T-cell (primary cell): ENCODE data around the gene CDH13. TPM values are rescaled to one million over a fixed set of nuclear protein-coding genes. Genes with fewer than 3 reads are reported as not detected.

Source experiments
- ATAC-seq, 4 experiments: fragments of 200-7000 bp in 3 of 4; fragments of 150-1000 bp in 1 of 4; cut with Tn5 transposase; replicated peaks in 1 of 4; 1 replicate in 3 of 4; 2 replicates in 1 of 4; pipeline ENCODE4 v1.10.0; 2021; ENCODE audit warnings: moderate library complexity in 3 of 4, mild to moderate bottlenecking in 2 of 4, moderate number of reproducible peaks in 1 of 4
- CTCF ChIA-PET, 2 donors: fragments of 300-600 bp; sonication (Branson Sonifier 250); formaldehyde crosslinking; loops; one replicate each; lab custom pipeline; 2022; ENCODE audit warnings: antibody characterized with exemption in 2 of 2; lab: Charles Lee
- POLR2A ChIA-PET, 2 donors: fragments of 300-600 bp; sonication (Branson Sonifier 250); formaldehyde crosslinking; loops; one replicate each; lab custom pipeline; 2022; ENCODE audit warnings: antibody characterized with exemption in 2 of 2; lab: Charles Lee
- DNase-seq, 35 experiments: peaks; one replicate each; pipeline versions ENCODE4 v3.0.0 to v3.0.0-alpha.2; 2013 to 2023
- H3K27ac ChIP-seq: one replicate; pipeline ENCODE4 v1.5.1; 2013; ENCODE audit warnings: low read length
- H3K27me3 ChIP-seq, 2 experiments: replicated peaks in 1 of 2; 1 replicate in 1 of 2; 2 replicates in 1 of 2; pipeline versions ENCODE4 v1.6.1 to v1.7.0; 2013; ENCODE audit warnings: low read length in 1 of 2, mixed read lengths in 1 of 2; ENCODE audit not compliant: control insufficient read depth in 2 of 2, insufficient read depth in 2 of 2; ENCODE audit errors: extremely low read depth in 1 of 2
- H3K36me3 ChIP-seq, 2 donors: 1 replicate in 1 of 2; 2 replicates in 1 of 2; pipeline versions ENCODE4 v1.6.1 to v1.7.0; 2013; ENCODE audit warnings: low read length in 1 of 2; ENCODE audit not compliant: control insufficient read depth in 2 of 2, insufficient read depth in 1 of 2; ENCODE audit errors: extremely low read depth in 1 of 2
- H3K4me1 ChIP-seq, 2 experiments: 1 replicate in 1 of 2; 2 replicates in 1 of 2; pipeline versions ENCODE4 v1.6.1 to v1.7.0; 2013; ENCODE audit warnings: low read length in 2 of 2, mixed read lengths in 1 of 2; ENCODE audit not compliant: insufficient read depth in 2 of 2, control insufficient read depth in 1 of 2; ENCODE audit errors: extremely low read depth in 1 of 2
- H3K4me3 ChIP-seq, 2 donors: 1 replicate in 1 of 2; 2 replicates in 1 of 2; pipeline versions ENCODE4 v1.5.1 to v1.7.0; 2013; ENCODE audit warnings: mild to moderate bottlenecking in 2 of 2, low read length in 1 of 2, moderate library complexity in 1 of 2; ENCODE audit not compliant: control insufficient read depth in 1 of 2; ENCODE audit errors: extremely low read depth in 1 of 2
- H3K9me3 ChIP-seq: 2 replicates; pipeline ENCODE4 v1.7.0; 2013
- H3K27ac Mint-ChIP-seq, 2 donors: one replicate each; pipeline ENCODE4 v1.8.0; 2020 to 2021; ENCODE audit warnings: mild to moderate bottlenecking in 2 of 2, mixed read lengths in 2 of 2
- H3K27me3 Mint-ChIP-seq, 2 donors: one replicate each; pipeline ENCODE4 v1.8.0; 2021 to 2022; ENCODE audit warnings: mixed read lengths in 2 of 2
- H3K36me3 Mint-ChIP-seq: one replicate; pipeline ENCODE4 v1.8.0; 2021; ENCODE audit warnings: mixed read lengths
- H3K4me1 Mint-ChIP-seq, 3 donors: one replicate each; pipeline ENCODE4 v1.8.0; 2020 to 2022; ENCODE audit warnings: mixed read lengths in 3 of 3, mild to moderate bottlenecking in 1 of 3
- H3K4me3 Mint-ChIP-seq, 3 donors: one replicate each; pipeline ENCODE4 v1.8.0; 2020 to 2022; ENCODE audit warnings: mild to moderate bottlenecking in 3 of 3, mixed read lengths in 3 of 3, moderate library complexity in 3 of 3
- H3K9me3 Mint-ChIP-seq, 3 donors: one replicate each; pipeline ENCODE4 v1.8.0; 2020 to 2022; ENCODE audit warnings: mixed read lengths in 3 of 3
- WGBS: methylation state at CpG from one replicate; pipeline ENCODE4 v1.1.5; 2013; ENCODE audit warnings: missing lambda C conversion rate; ENCODE audit not compliant: insufficient coverage; 5-methylcytosine and 5-hydroxymethylcytosine counted together
- total RNA-seq, 35 experiments: library from RNA in 6 of 35; stranded (reverse) in 6 of 35; fragments of 120-200 nt in 1 of 35; gene quantifications; one replicate each; pipeline versions ENCODE4 v1.2.1 to v1.2.4 and lab custom pipeline; 2013 to 2026

Gene CDH13
- total RNA-seq, 5 donors from 2014 or later (not counting 1 experiment from before 2014, with no cell fraction given) = not detected

DNA sequence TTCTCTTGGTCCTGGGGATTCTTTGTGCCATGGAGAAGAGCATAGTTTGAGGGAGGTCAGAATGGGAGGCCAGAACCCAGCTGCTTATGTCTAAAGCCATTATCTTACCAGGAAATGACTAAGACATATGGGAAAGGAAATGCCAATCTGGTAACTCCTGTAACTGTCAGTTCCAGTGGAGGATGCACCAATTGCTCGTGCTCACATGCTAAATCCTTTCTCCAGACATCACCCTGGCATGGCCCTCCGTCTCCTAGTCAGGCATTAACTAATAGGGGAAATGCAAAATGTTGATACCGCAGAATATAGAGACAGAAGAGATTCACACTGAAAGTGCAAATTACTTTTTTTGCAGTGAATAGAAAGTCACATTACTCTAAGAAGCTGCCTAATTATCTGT lies 925.5 kb downstream of the CDH13 start:
- Histone ChIP-seq H3K36me3 (no peaks in the 10 kb centered on the region), H3K27me3 (no peaks in the 10 kb centered on the region), H3K27ac (no peak overlapping the region), H3K4me1 (no peaks in the 10 kb centered on the region), H3K9me3 (no peaks in the 10 kb centered on the region), H3K4me3 (no peak overlapping the region)
- Mint-ChIP-seq H3K36me3 (no peaks in the 10 kb centered on the region), H3K9me3 (peaks cover 5 to 9% (median 6%) of the 10 kb centered on the region in 3 donors), H3K27me3 (no peaks in the 10 kb centered on the region), H3K4me1 (no peaks in the 10 kb centered on the region), H3K4me3 (no peak overlapping the region), H3K27ac (no peak overlapping the region)
- DNase-seq (no peak), ATAC-seq (no peak)
- WGBS = 60% methylated on average over 1 of the region's 3 CpGs
- CTCF ChIA-PET = no interaction called here
- POLR2A ChIA-PET = no interaction called here

DNA sequence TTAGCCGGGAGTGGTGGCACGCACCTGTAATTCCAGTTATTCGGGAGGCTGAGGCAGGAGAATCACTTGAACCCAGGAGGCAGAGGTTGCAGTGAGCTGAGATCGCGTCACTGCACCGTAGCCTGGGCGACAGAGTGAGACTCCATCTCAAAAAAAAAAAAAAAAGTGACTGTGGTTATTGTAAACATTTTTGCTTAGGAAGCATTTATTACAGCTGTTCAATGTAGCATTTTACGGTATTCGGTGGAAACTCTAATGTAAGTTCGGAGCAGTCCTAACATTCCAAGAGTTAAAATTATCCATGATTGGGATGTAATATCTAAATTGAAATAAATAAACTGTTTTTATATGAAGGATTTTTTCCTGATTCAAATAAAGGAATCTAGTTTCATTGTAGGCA lies 926.2 kb downstream of the CDH13 start:
- Histone ChIP-seq H3K36me3 (no peaks in the 10 kb centered on the region), H3K4me1 (no peaks in the 10 kb centered on the region), H3K9me3 (no peaks in the 10 kb centered on the region), H3K4me3 (no peak overlapping the region), H3K27ac (no peak overlapping the region), H3K27me3 (no peaks in the 10 kb centered on the region)
- H3K36me3 Mint-ChIP-seq = no peaks in the 10 kb centered on the region
- ATAC-seq (no peak), DNase-seq (no peak)
- no peak overlapping the region for H3K4me3 Mint-ChIP-seq
- no peak overlapping the region for H3K27ac Mint-ChIP-seq
- no peaks in the 10 kb centered on the region for H3K27me3 Mint-ChIP-seq
- H3K9me3 Mint-ChIP-seq = peaks cover 0 to 4% (median under 1%) of the 10 kb centered on the region in 3 donors
- H3K4me1 Mint-ChIP-seq = no peaks in the 10 kb centered on the region
- POLR2A ChIA-PET = no interaction called here
- CTCF ChIA-PET = no interaction called here
- WGBS = 95% methylated on average over 3 of the region's 10 CpGs

DNA sequence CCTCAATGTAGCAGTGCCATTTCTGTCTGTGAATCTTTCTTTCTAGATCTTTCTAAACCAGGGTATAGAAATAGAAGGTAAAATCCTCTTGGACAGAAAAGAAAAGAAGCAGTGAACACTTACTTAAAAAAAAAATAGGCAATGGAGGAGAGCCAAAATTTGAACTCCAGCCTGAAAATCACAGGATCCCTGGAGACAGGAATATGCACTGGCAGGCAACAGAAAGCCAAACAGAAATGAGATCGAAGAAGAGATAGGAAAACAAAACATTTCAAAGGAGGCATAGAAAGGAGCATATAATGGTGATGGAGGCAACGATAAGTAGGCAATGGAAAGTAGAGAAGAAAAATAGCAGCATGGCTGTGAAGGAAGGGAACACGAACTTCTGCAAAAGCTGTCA lies 927.3 kb downstream of the CDH13 start:
- Mint-ChIP-seq H3K27me3 (peaks cover 0 to 3% of the 10 kb centered on the region in 2 donors), H3K36me3 (no peaks in the 10 kb centered on the region), H3K27ac (no peak overlapping the region), H3K4me1 (no peaks in the 10 kb centered on the region), H3K9me3 (peaks cover 0 to 4% (median 4%) of the 10 kb centered on the region in 3 donors), H3K4me3 (no peak overlapping the region)
- Histone ChIP-seq H3K36me3 (no peaks in the 10 kb centered on the region), H3K27me3 (no peaks in the 10 kb centered on the region), H3K27ac (no peak overlapping the region), H3K9me3 (no peaks in the 10 kb centered on the region), H3K4me3 (no peak overlapping the region), H3K4me1 (no peaks in the 10 kb centered on the region)
- 80% methylated on average over 1 of the region's 3 CpGs for WGBS
- DNase-seq (no peak), ATAC-seq (no peak)
- POLR2A ChIA-PET = no interaction called here
- CTCF ChIA-PET = no interaction called here

GRCh38 chr16:83554540-83554939 lies 927.8 kb downstream of the CDH13 start:
- Histone ChIP-seq H3K27ac (no peak overlapping the region), H3K4me3 (no peak overlapping the region), H3K9me3 (no peaks in the 10 kb centered on the region), H3K36me3 (no peaks in the 10 kb centered on the region), H3K4me1 (no peaks in the 10 kb centered on the region), H3K27me3 (no peaks in the 10 kb centered on the region)
- Mint-ChIP-seq H3K36me3 (no peaks in the 10 kb centered on the region), H3K27ac (no peak overlapping the region), H3K9me3 (peaks cover 0 to 4% (median 4%) of the 10 kb centered on the region in 3 donors), H3K27me3 (peaks cover 0 to 3% of the 10 kb centered on the region in 2 donors), H3K4me1 (no peaks in the 10 kb centered on the region), H3K4me3 (no peak overlapping the region)
- ATAC-seq (no peak), DNase-seq (no peak)
- ChIA-PET POLR2A (no interaction called here), CTCF (no interaction called here)
- 75% methylated on average over 1 of the region's 1 CpG for WGBS

DNA sequence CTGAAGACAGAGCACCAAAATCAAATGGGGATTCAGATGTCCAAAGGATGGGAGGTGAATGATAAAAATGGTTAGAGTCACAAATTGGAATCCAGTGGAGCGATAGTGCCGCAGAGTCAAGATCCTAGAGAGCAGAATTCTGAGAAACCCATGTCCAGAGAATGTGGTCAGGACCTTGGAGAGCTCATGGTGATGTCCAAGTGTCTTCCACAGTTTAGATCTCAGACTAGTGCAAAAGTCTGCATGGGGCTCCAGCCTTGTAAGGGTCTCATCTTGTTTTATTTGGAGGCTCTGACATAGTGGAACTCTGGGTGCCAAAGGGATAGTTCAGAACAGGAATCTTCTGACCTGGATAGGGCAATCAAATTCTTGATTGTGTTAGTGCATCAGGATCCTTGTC lies 935.1 kb downstream of the CDH13 start:
- no peaks in the 10 kb centered on the region for H3K27me3 ChIP-seq
- 100% methylated on average over 2 of the region's 2 CpGs for WGBS
- Mint-ChIP-seq H3K4me3 (no peak overlapping the region), H3K27me3 (peaks cover 0 to 3% of the 10 kb centered on the region in 2 donors), H3K36me3 (no peaks in the 10 kb centered on the region), H3K4me1 (no peaks in the 10 kb centered on the region), H3K27ac (no peak overlapping the region), H3K9me3 (peaks cover 2 to 8% (median 4%) of the 10 kb centered on the region in 3 donors)
- H3K27ac ChIP-seq = no peak overlapping the region
- H3K4me1 ChIP-seq = no peaks in the 10 kb centered on the region
- DNase-seq = no peak
- POLR2A ChIA-PET = no interaction called here
- no peak for ATAC-seq
- CTCF ChIA-PET = no interaction called here
- no peaks in the 10 kb centered on the region for H3K36me3 ChIP-seq
- no peaks in the 10 kb centered on the region for H3K9me3 ChIP-seq
- no peak overlapping the region for H3K4me3 ChIP-seq

DNA sequence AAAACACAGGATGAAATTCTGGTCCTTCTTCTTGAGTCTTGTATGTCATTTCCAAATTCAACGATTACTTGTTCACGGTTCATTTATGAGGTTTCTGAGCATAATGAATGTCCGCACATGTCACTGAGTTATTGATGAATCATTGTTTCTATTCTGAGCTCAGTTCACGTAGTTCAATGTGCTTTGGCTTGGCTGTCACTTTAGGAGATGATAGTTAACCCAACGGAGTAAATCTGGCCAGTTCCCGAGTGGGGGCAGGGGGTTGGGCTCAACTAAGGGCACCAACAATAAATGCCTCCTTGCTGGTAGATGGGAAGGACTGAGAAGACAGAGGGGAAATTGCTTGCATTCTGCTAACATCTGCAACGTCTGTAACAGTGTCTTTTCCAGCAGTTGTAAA lies 941.6 kb downstream of the CDH13 start:
- Mint-ChIP-seq H3K27ac (no peak overlapping the region), H3K9me3 (peaks cover 0 to 12% (median 4%) of the 10 kb centered on the region in 3 donors), H3K36me3 (no peaks in the 10 kb centered on the region), H3K4me3 (no peak overlapping the region), H3K4me1 (no peaks in the 10 kb centered on the region), H3K27me3 (peaks cover 0 to 8% of the 10 kb centered on the region in 2 donors)
- no peaks in the 10 kb centered on the region for H3K4me1 ChIP-seq
- no peaks in the 10 kb centered on the region for H3K9me3 ChIP-seq
- H3K4me3 ChIP-seq = no peak overlapping the region
- ChIA-PET CTCF (no interaction called here), POLR2A (no interaction called here)
- H3K27ac ChIP-seq = no peak overlapping the region
- ATAC-seq (no peak), DNase-seq (no peak)
- H3K36me3 ChIP-seq = no peaks in the 10 kb centered on the region
- WGBS = 93% methylated on average over 2 of the region's 7 CpGs
- no peaks in the 10 kb centered on the region for H3K27me3 ChIP-seq

GRCh38 chr16:83574388-83574787 lies 947.6 kb downstream of the CDH13 start:
- Mint-ChIP-seq H3K4me1 (no peaks in the 10 kb centered on the region), H3K27me3 (peaks cover 0 to 9% of the 10 kb centered on the region in 2 donors), H3K36me3 (no peaks in the 10 kb centered on the region), H3K9me3 (peaks cover 4 to 8% (median 4%) of the 10 kb centered on the region in 3 donors), H3K4me3 (no peak overlapping the region), H3K27ac (no peak overlapping the region)
- ATAC-seq (no peak), DNase-seq (no peak)
- H3K4me3 ChIP-seq = no peak overlapping the region
- no peaks in the 10 kb centered on the region for H3K9me3 ChIP-seq
- no peaks in the 10 kb centered on the region for H3K27me3 ChIP-seq
- POLR2A ChIA-PET = no interaction called here
- 86% methylated on average over 6 of the region's 6 CpGs for WGBS
- no peak overlapping the region for H3K27ac ChIP-seq
- H3K4me1 ChIP-seq = no peaks in the 10 kb centered on the region
- CTCF ChIA-PET = no interaction called here
- no peaks in the 10 kb centered on the region for H3K36me3 ChIP-seq
